Choroid plexus epithelial cell (primary cell): Measurements from ENCODE around the gene CCSAP.

Experiments
- DNase-seq: peaks from one replicate; pipeline ENCODE4 v3.0.0-alpha.2; 2010; ENCODE audit warnings: low read depth
- H3K4me3 ChIP-seq: 2 replicates; pipeline ENCODE4 v1.5.1; 2011; ENCODE audit warnings: low read depth, mild to moderate bottlenecking, control low read depth, low read length, moderate library complexity
- TF ChIP-seq, protein P1 (sequence below): conservative IDR thresholded peaks from 2 replicates; pipeline ENCODE4 v1.5.1; 2011; ENCODE audit warnings: low read depth, mild to moderate bottlenecking, control low read depth, inconsistent platforms, low read length, moderate library complexity

CCSAP gene

DNA sequence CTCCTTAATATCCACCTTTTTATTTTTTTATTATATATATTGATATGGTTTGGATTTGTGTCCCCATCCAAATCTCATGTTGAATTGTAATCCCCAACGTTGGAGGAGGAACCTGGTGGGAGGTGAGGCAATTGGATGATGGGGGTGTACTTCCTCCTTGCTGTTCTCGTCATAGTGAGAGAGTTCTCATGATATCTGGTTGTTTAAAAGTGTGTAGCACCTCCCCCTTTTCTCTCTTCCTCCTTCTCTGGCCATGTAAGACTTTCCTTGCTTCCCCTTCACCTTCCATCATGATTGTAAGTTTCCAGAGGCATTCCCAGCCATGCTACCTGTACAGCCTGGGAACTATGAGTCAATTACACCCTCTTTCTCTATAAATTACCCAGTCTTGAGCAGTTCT is 22.7 kb upstream of the CCSAP start:
- TF ChIP-seq, protein P1, sequence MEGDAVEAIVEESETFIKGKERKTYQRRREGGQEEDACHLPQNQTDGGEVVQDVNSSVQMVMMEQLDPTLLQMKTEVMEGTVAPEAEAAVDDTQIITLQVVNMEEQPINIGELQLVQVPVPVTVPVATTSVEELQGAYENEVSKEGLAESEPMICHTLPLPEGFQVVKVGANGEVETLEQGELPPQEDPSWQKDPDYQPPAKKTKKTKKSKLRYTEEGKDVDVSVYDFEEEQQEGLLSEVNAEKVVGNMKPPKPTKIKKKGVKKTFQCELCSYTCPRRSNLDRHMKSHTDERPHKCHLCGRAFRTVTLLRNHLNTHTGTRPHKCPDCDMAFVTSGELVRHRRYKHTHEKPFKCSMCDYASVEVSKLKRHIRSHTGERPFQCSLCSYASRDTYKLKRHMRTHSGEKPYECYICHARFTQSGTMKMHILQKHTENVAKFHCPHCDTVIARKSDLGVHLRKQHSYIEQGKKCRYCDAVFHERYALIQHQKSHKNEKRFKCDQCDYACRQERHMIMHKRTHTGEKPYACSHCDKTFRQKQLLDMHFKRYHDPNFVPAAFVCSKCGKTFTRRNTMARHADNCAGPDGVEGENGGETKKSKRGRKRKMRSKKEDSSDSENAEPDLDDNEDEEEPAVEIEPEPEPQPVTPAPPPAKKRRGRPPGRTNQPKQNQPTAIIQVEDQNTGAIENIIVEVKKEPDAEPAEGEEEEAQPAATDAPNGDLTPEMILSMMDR = no peak
- H3K4me3 ChIP-seq = no peak overlapping the region
- DNase-seq = no peak

DNA sequence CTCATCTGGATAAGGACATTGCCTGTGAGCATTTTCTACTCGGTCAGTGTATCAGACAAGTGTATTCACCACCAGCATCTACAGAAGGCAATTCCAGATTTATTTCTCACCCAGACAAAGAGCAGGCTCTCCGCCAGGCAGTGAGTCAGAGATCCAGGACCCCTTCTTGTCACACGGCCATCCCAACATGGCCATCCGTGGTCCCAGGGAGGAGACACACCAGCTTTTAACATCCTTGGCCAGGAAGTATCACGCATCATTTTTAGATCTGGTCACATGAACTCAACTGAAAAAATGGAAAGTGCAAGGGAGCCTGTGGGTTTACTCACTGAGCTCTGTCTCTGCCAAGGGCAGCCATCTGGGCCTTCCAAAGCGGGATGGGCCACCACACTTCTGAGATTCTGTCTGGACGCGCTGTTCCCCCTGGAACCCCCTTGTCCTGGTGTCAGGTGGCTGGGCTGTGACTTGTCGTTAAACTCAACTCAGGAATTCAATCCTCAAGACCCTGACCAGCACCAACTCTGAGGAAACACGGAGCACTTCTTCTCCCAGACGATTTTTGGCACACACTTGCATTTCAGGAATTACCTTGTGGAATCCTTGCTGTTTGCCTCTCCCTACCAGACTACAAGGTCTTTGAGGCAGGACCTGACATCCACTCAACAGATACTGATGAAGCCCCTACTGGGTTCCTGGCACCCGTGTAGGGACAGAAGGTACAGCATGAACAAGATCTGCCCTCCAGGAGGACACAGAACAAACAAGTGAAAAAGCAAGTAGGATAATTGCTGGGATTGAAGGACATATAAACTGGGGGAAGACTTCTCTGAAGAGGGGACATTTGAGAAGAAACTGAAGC is 21.6 kb upstream of the CCSAP start:
- TF ChIP-seq, protein P1 = no peak
- no peak for DNase-seq
- no peak overlapping the region for H3K4me3 ChIP-seq

DNA sequence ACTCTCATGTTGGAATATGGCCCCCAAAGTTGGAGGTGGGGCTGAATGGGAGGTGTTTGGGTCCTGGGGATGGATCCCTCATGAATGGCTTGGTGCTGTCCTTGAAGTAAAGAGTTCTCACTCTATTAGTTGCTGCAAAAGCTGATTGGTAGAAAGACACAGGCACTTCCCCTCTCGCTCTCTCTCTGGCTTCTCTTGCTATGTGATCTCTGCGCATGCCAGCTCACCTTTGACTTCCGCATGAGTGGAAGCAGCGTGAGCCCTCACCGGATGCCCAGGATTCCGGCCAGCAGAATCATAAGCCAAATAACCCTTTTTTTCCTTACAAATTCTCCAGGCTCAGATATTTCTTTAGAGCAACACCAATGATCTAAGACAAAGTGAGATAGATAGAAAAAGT is 20.9 kb upstream of the CCSAP start:
- TF ChIP-seq, protein P1 = no peak
- peak; percentile 72 for DNase-seq
- no peak overlapping the region for H3K4me3 ChIP-seq

DNA sequence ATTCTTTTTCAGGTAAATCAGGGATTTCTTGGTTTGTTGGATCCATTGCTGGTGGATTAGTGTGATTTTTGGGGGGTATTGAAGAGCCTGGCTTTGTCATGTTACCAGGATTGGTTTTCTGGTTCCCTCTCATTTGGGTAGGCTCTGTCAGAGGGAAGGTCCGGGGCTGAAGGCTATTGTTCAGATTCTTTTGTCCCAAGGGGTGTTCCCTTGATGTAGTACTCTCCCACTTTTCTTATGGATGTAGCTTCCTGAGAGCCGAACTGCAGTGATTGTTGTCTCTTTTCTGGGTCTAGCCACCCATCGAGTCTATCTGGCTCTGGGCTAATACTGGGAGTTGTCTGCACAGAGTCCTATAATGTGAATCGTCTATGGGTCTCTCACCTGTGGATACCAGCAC is 17.6 kb upstream of the CCSAP start:
- H3K4me3 ChIP-seq = no peak overlapping the region
- no peak for DNase-seq
- TF ChIP-seq, protein P1 = no peak

DNA sequence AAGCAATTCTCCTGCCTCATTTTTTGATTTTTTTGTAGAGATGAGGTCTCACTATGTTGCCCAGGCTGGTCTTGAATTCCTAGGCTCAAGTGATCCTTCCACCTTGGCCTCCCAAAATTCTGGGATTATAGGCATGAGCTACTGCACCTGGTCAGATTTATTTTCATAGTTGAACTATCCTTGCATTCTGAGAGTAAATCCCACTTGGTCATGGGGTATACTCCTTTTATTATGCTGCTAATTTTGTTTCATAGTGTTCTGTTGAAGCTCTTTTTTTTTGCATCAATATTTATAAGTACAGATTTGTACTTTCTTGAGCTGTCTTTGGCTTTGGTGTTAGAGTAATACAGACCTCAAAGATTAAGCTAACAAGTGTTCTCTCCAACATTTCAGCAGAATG is 12.8 kb upstream of the CCSAP start:
- TF ChIP-seq, protein P1 = no peak
- no peak overlapping the region for H3K4me3 ChIP-seq
- DNase-seq = no peak

DNA sequence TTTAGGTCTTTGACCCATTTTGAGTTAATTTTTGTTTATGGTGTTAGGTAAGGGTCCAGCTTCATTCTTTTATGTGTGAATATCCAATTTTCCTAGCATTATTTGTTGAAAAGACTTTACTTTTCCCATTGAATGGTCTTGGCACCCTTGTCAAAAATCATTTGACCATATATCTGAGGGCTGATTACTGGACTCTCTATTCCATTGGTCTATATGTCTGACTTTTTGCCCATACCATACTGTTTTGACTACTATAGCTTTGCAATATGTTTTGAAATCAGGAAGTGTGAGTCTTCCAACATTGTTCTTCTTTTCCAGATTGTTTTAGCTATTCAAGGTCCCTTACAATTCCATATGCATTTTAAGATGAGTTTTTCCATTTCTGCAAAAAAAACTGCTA is 11.4 kb upstream of the CCSAP start:
- TF ChIP-seq, protein P1 = no peak
- no peak overlapping the region for H3K4me3 ChIP-seq
- DNase-seq = no peak

DNA sequence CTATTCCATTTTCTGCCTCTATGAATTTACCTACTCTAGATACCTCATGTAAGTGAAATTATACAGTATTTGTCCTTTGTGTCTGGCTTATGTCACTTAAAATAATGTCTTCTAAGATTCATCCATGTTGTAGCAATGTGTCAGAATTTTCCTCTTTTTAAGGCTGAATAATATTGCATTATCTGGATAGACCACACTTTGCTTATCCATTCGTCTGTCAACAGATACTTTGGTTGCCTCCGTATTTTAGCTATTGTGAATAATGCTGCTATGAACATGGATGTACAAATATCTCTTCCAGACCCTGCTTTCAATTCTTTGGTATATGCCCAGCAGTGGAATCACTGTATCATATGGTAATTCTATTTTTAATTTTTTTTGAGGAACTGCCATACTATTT is 10.1 kb upstream of the CCSAP start:
- TF ChIP-seq, protein P1 = no peak
- DNase-seq = no peak
- H3K4me3 ChIP-seq = no peak overlapping the region
